ENCODE results near the gene NR5A1.

The NR5A1 gene

GRCh38 chr9:124507880-124508423 is 753 bp upstream of the NR5A1 start:
- Histone ChIP-seq H3K36me3 (ENCODE audit: insufficient read depth, low read length) (no peaks in the 10 kb centered on the region), H3K9me3 (ENCODE audit: control insufficient read depth, insufficient read depth, low read length) (no peaks in the 10 kb centered on the region), H3K9ac (ENCODE audit: low read depth, low read length) (no peak overlapping the region), H3K4me1 (ENCODE audit: insufficient read depth, low read length) (peaks cover 18% of the 10 kb centered on the region; the same call in 1 of the 2 replicates)

GRCh38 chr9:124506433-124506832 is 766 bp downstream of the NR5A1 start:
- H3K9me3 ChIP-seq (ENCODE audit: control insufficient read depth, insufficient read depth, low read length), result no peaks in the 10 kb centered on the region
- H3K4me1 ChIP-seq (ENCODE audit: insufficient read depth, low read length), result peaks cover 12% of the 10 kb centered on the region; the same call in 1 of the 2 replicates
- H3K9ac ChIP-seq (ENCODE audit: low read depth, low read length), result no peak overlapping the region
- no peaks in the 10 kb centered on the region for H3K36me3 ChIP-seq (ENCODE audit: insufficient read depth, low read length)

GRCh38 chr9:124505901-124506346 is 1.3 kb downstream of the NR5A1 start:
- Histone ChIP-seq H3K9ac (ENCODE audit: low read depth, low read length) (no peak overlapping the region), H3K36me3 (ENCODE audit: insufficient read depth, low read length) (no peaks in the 10 kb centered on the region), H3K9me3 (ENCODE audit: control insufficient read depth, insufficient read depth, low read length) (no peaks in the 10 kb centered on the region), H3K4me1 (ENCODE audit: insufficient read depth, low read length) (peaks cover 12% of the 10 kb centered on the region; the same call in 1 of the 2 replicates)

GRCh38 chr9:124505006-124505900 is 1.9 kb downstream of the NR5A1 start:
- Histone ChIP-seq H3K4me1 (ENCODE audit: insufficient read depth, low read length) (peaks cover 12% of the 10 kb centered on the region; the same call in 1 of the 2 replicates), H3K9ac (ENCODE audit: low read depth, low read length) (peak overlapping the region; percentile 56), H3K9me3 (ENCODE audit: control insufficient read depth, insufficient read depth, low read length) (no peaks in the 10 kb centered on the region), H3K36me3 (ENCODE audit: insufficient read depth, low read length) (no peaks in the 10 kb centered on the region)

GRCh38 chr9:124504530-124505005 is 2.6 kb downstream of the NR5A1 start:
- no peaks in the 10 kb centered on the region for H3K9me3 ChIP-seq (ENCODE audit: control insufficient read depth, insufficient read depth, low read length)
- peak overlapping the region; percentile 56 for H3K9ac ChIP-seq (ENCODE audit: low read depth, low read length)
- H3K36me3 ChIP-seq (ENCODE audit: insufficient read depth, low read length), result no peaks in the 10 kb centered on the region
- H3K4me1 ChIP-seq (ENCODE audit: insufficient read depth, low read length), result peaks cover 12% of the 10 kb centered on the region; the same call in 1 of the 2 replicates

- Histone ChIP-seq H3K9me3 (ENCODE audit: control insufficient read depth, insufficient read depth, low read length) (no peaks in the 10 kb centered on the region), H3K9ac (ENCODE audit: low read depth, low read length) (peak overlapping the region; percentile 54), H3K36me3 (ENCODE audit: insufficient read depth, low read length) (no peaks in the 10 kb centered on the region), H3K4me1 (ENCODE audit: insufficient read depth, low read length) (peaks cover 12% of the 10 kb centered on the region; the same call in 1 of the 2 replicates)
These were observed 3.3 kb downstream of the NR5A1 start for GRCh38 chr9:124503713-124504529.

GRCh38 chr9:124502711-124503702 is 4.2 kb downstream of the NR5A1 start:
- no peaks in the 10 kb centered on the region for H3K36me3 ChIP-seq (ENCODE audit: insufficient read depth, low read length)
- peaks cover 17% of the 10 kb centered on the region for H3K4me1 ChIP-seq (ENCODE audit: insufficient read depth, low read length)

GRCh38 chr9:124501771-124502320 is 5.4 kb downstream of the NR5A1 start:
- H3K4me1 ChIP-seq (ENCODE audit: insufficient read depth, low read length), result peaks cover 18% of the 10 kb centered on the region
- H3K9ac ChIP-seq (ENCODE audit: low read depth, low read length), result no peak overlapping the region
- H3K9me3 ChIP-seq (ENCODE audit: control insufficient read depth, insufficient read depth, low read length), result no peaks in the 10 kb centered on the region
- no peaks in the 10 kb centered on the region for H3K36me3 ChIP-seq (ENCODE audit: insufficient read depth, low read length)

More at GRCh38 chr9:124502711-124503702, 4.2 kb downstream of the NR5A1 start:
- Histone ChIP-seq H3K9ac (ENCODE audit: low read depth, low read length) (peak overlapping the region; percentile 54; the same call in 1 of the 2 replicates), H3K9me3 (ENCODE audit: control insufficient read depth, insufficient read depth, low read length) (no peaks in the 10 kb centered on the region)

GRCh38 chr9:124500796-124501611 is 6.2 kb downstream of the NR5A1 start:
- H3K36me3 ChIP-seq (ENCODE audit: insufficient read depth, low read length), result no peaks in the 10 kb centered on the region
- H3K4me1 ChIP-seq (ENCODE audit: insufficient read depth, low read length), result peaks cover 14% of the 10 kb centered on the region
- H3K9ac ChIP-seq (ENCODE audit: low read depth, low read length), result no peak overlapping the region
- H3K9me3 ChIP-seq (ENCODE audit: control insufficient read depth, insufficient read depth, low read length), result no peaks in the 10 kb centered on the region

- H3K9me3 ChIP-seq (ENCODE audit: control insufficient read depth, insufficient read depth, low read length), result no peaks in the 10 kb centered on the region
- H3K4me1 ChIP-seq (ENCODE audit: insufficient read depth, low read length), result peaks cover 11% of the 10 kb centered on the region
- no peaks in the 10 kb centered on the region for H3K36me3 ChIP-seq (ENCODE audit: insufficient read depth, low read length)
- H3K9ac ChIP-seq (ENCODE audit: low read depth, low read length), result no peak overlapping the region
These were observed 7.0 kb downstream of the NR5A1 start for GRCh38 chr9:124500028-124500795.

GRCh38 chr9:124499216-124499615 is 8.0 kb downstream of the NR5A1 start:
- Histone ChIP-seq H3K36me3 (ENCODE audit: insufficient read depth, low read length) (no peaks in the 10 kb centered on the region), H3K9me3 (ENCODE audit: control insufficient read depth, insufficient read depth, low read length) (no peaks in the 10 kb centered on the region), H3K4me1 (ENCODE audit: insufficient read depth, low read length) (peaks cover 11% of the 10 kb centered on the region)

More at GRCh38 chr9:124499216-124499615, 8.0 kb downstream of the NR5A1 start:
- H3K9ac ChIP-seq (ENCODE audit: low read depth, low read length), result no peak overlapping the region

All from ES-I3 (cell line).